ENCODE measurements around the gene MOK. TPM values are rescaled to one million over a fixed set of nuclear protein-coding genes. Genes with fewer than 3 reads are reported as not detected.

The MOK gene
- total and polyA plus RNA-seq, 2 of the 4 experiments (the other 2 are of a cell fraction): 16.8 to 48.5 TPM

- no peak overlapping the region for H4K5ac ChIP-seq (ENCODE audit: low read depth, low read length)
- H3K23ac ChIP-seq (ENCODE audit: low read depth, low read length): no peak overlapping the region
- no TSS peak for BruUV-seq (replicated peaks)
- no peak overlapping the region for H3K4me2 ChIP-seq (ENCODE audit: low read depth, low read length)
- H3K4me3 ChIP-seq (ENCODE audit: insufficient read depth, low read depth, low read length): no peak overlapping the region
- H3K9me3 ChIP-seq (ENCODE audit: control insufficient read depth, insufficient read depth, low read length): no peaks in the 10 kb centered on the region
- WGBS, 2 experiments (ENCODE audit: extremely low coverage in 2 of 2, insufficient read length in 1 of 2): 92% methylated on average over 8 of the region's 8 CpGs; no CpG with 5 or more reads in 1 of the 2 experiments
- CTCF ChIA-PET: no interaction called here
- H2AFZ ChIP-seq (replicated peaks; ENCODE audit: low read length, poor library complexity): no peak overlapping the region
- H4K20me1 ChIP-seq (ENCODE audit: insufficient read depth, low read length): peaks cover 24% of the 10 kb centered on the region
- no peak overlapping the region for H3K27ac ChIP-seq (ENCODE audit: insufficient read depth, low read length)
- no peak overlapping the region for H2BK120ac ChIP-seq (ENCODE audit: low read depth, low read length)
- H2BK5ac ChIP-seq (ENCODE audit: low read depth, low read length, poor library complexity, severe bottlenecking): no peak overlapping the region
- intact Hi-C loops (cut with micrococcal nuclease): no loop called here
- H3K14ac ChIP-seq (replicated peaks; ENCODE audit: low read depth, low read length): no peak overlapping the region
- H2AK9ac ChIP-seq (replicated peaks; ENCODE audit: low read depth, low read length, poor library complexity): no peak overlapping the region
- no peak for DNase-seq
- H4K8ac ChIP-seq (ENCODE audit: low read depth in 2 of 2, low read length in 2 of 2): no peak overlapping the region
- H3K18ac ChIP-seq (ENCODE audit: low read depth, low read length): no peak overlapping the region
- H3K27me3 ChIP-seq (ENCODE audit: control insufficient read depth, insufficient read depth, low read length): no peaks in the 10 kb centered on the region
- no peak overlapping the region for H3K9ac ChIP-seq (ENCODE audit: low read depth, low read length)
- no peak overlapping the region for H4K91ac ChIP-seq (ENCODE audit: insufficient read depth, low read depth, low read length)
- in situ Hi-C loops (cut with MboI; ENCODE audit: low sequenced_read_pairs): no loop called here
- no peak for TF ChIP-seq BHLHE40 (IDR thresholded peaks at IDR 0.05; ENCODE audit: low read depth, low read length)
- TF ChIP-seq USF2 (IDR thresholded peaks at IDR 0.05; ENCODE audit: low read depth, low read length): no peak
- no peak for TF ChIP-seq FOS (IDR thresholded peaks at IDR 0.05; ENCODE audit: low read depth, low read length)
- no peak for TF ChIP-seq POLR2A (IDR thresholded peaks at IDR 0.05; ENCODE audit: low read depth, low read length)
- TF ChIP-seq MAFK (IDR thresholded peaks at IDR 0.05; ENCODE audit: low read depth, low read length): no peak
- TF ChIP-seq MAZ (IDR thresholded peaks at IDR 0.05; ENCODE audit: borderline replicate concordance, low read depth, low read length): no peak
- TF ChIP-seq RCOR1 (IDR thresholded peaks at IDR 0.05; ENCODE audit: insufficient replicate concordance, low read length): no peak
- TF ChIP-seq NFE2L2 (IDR thresholded peaks at IDR 0.05; ENCODE audit: low read depth, low read length): no peak
- no peak for TF ChIP-seq CHD1 (IDR thresholded peaks at IDR 0.05; ENCODE audit: low read depth, low read length)
- TF ChIP-seq SMC3 (IDR thresholded peaks at IDR 0.05; ENCODE audit: low read depth, low read length): no peak
- no peak for TF ChIP-seq RAD21 (IDR thresholded peaks at IDR 0.05; ENCODE audit: low read length)
- no peak for TF ChIP-seq ELK1 (IDR thresholded peaks at IDR 0.05; ENCODE audit: borderline replicate concordance, low read depth, low read length)
- no peak for TF ChIP-seq MXI1 (IDR thresholded peaks at IDR 0.05; ENCODE audit: borderline replicate concordance, low read depth, low read length)
- TF ChIP-seq CTCF (conservative IDR thresholded peaks at IDR 0.05; ENCODE audit: low read depth, low read length): no peak
- no peak for TF ChIP-seq RFX5 (IDR thresholded peaks at IDR 0.05; ENCODE audit: low read depth, low read length)
- no peak overlapping the region for H2BK20ac ChIP-seq (ENCODE audit: low read depth, low read length)
- H3K4ac ChIP-seq (ENCODE audit: low read depth, low read length): no peak overlapping the region
- dilution Hi-C loops (cut with HindIII; ENCODE audit: low sequenced_read_pairs, unreplicated experiment): no loop called here
- no peak overlapping the region for H3K56ac ChIP-seq (ENCODE audit: extremely low read depth, insufficient read depth, low read length)
- no peak overlapping the region for H2AK5ac ChIP-seq (ENCODE audit: low read depth, low read length)
- ATAC-seq (ENCODE audit: low read depth): no peak
- peaks cover 3% of the 10 kb centered on the region; the same call in 1 of the 2 replicates for H3K4me1 ChIP-seq (ENCODE audit: control insufficient read depth, insufficient read depth, low read length)
- peaks cover 11% of the 10 kb centered on the region; the same call in 1 of the 2 replicates for H3K9me1 ChIP-seq (ENCODE audit: insufficient read depth, low read length)
- peaks cover 31% of the 10 kb centered on the region for H3K36me3 ChIP-seq (ENCODE audit: control insufficient read depth, insufficient read depth, low read length)
- POLR2A ChIA-PET (ENCODE audit: unreplicated experiment): no interaction called here
- H3K79me1 ChIP-seq (ENCODE audit: low read depth in 1 of 2, low read length in 2 of 2): peaks cover 29 to 74% of the 10 kb centered on the region in 2 experiments
- no peak overlapping the region for H2BK15ac ChIP-seq (ENCODE audit: low read depth, low read length)
Measured at GRCh38 chr14:102206918-102207317, 98.0 kb downstream of the MOK start.
